Adrenal gland (tissue), 12 donors: Measurements from ENCODE around the gene UPF3B. TPM values are rescaled to one million over a fixed set of nuclear protein-coding genes. Genes with fewer than 3 reads are reported as not detected.

Source experiments
- DNase-seq, 7 donors: peaks; one replicate each; pipeline ENCODE4 v3.0.0-alpha.2; 2019 to 2020
- H3K27ac ChIP-seq, 5 donors: fragments of 200-600 bp; sonication (generic) in 4 of 5; 1 replicate in 3 of 5; 2 replicates in 2 of 5; pipeline versions ENCODE4 v1.5.1 to v1.8.0; 2016 to 2020; ENCODE audit warnings: mild to moderate bottlenecking in 1 of 5
- H3K27me3 ChIP-seq: fragments of 200-600 bp; 2 replicates; pipeline ENCODE4 v1.8.0; 2021
- H3K36me3 ChIP-seq, 2 donors: fragments of 200-600 bp; replicated peaks in 1 of 2; 1 replicate in 1 of 2; 2 replicates in 1 of 2; pipeline versions ENCODE4 v1.5.1 to v1.8.0; 2018 to 2022
- H3K4me1 ChIP-seq, 2 donors: fragments of 200-600 bp; replicated peaks in 1 of 2; 1 replicate in 1 of 2; 2 replicates in 1 of 2; pipeline versions ENCODE4 v1.5.1 to v1.8.0; 2018 to 2021
- H3K4me3 ChIP-seq, 4 donors: fragments of 200-600 bp; sonication (generic) in 3 of 4; one replicate each; pipeline ENCODE4 v1.5.1; 2016 to 2018
- H3K9me3 ChIP-seq, 3 donors: fragments of 200-600 bp; sonication (generic) in 1 of 3; replicated peaks in 1 of 3; 1 replicate in 2 of 3; 2 replicates in 1 of 3; pipeline versions ENCODE4 v1.5.1 to v1.8.0; 2016 to 2021
- CTCF ChIP-seq, 6 experiments: fragments of 450-650 bp in 4 of 6; fragments of 200-600 bp in 2 of 6; sonication (generic) in 1 of 6; IDR thresholded peaks; 1 replicate in 5 of 6; 2 replicates in 1 of 6; pipeline versions ENCODE4 v1.5.1 to v1.8.0; 2016 to 2021; ENCODE audit warnings: antibody characterized with exemption in 6 of 6, mild to moderate bottlenecking in 2 of 6, moderate library complexity in 1 of 6
- POLR2A ChIP-seq, 2 donors: fragments of 450-650 bp; IDR thresholded peaks; one replicate each; pipeline ENCODE4 v1.6.1; 2017; ENCODE audit warnings: antibody characterized with exemption in 2 of 2, mild to moderate bottlenecking in 2 of 2, moderate library complexity in 1 of 2
- WGBS, 4 donors: extraction: QIAGEN DNeasy Blood & Tissue Kit in 2 of 4; methylation state at CpG; one replicate each; pipeline versions ENCODE4 v1.1.5 to v1.1.7; 2013 to 2017; 5-methylcytosine and 5-hydroxymethylcytosine counted together
- intact Hi-C, 2 donors: fragments of 100-400 bp; cut with DNase I; formaldehyde crosslinking; loops; one replicate each; pipeline versions ENCODE4 v1.14.1 to v1.15.0; 2022 to 2023
- polyA plus RNA-seq, 3 donors: library from polyadenylated mRNA; stranded (reverse); fragments of 200-250 nt in 2 of 3; fragments of 350-450 nt in 1 of 3; fragmentation: Illumina TruSeq in 1 of 3; extraction: RNeasy Lipid Tissue Mini Kit (QIAGEN cat#74804) in 1 of 3; gene quantifications; one replicate each; pipeline ENCODE4 v1.2.3, GENCODE V29; 2013 to 2014
- total RNA-seq, 9 donors: library from RNA; depleted of rRNA in 4 of 9; stranded (reverse); fragments of >200 nt in 4 of 9; fragments of 120-200 nt in 1 of 9; fragmentation: NEBNext Ultra II Directional in 1 of 9; extraction: Animal tissue kit (Norgen Biotek cat#: 25700) in 1 of 9; gene quantifications; one replicate each; pipeline versions ENCODE4 v1.1.0 to v1.2.4, GENCODE V29; 2013 to 2023
- donor health status: healthy with polysubstance abuse.
- donor health status: Bipolar disorder and iron deficiency.
- donor health status: DM: yes; HTN: yes; CAD: no.
- donor health status: DM: no; HTN: no; CAD: no.
- donor health status: DM: no; HTN: no; CAD: no.
- donor health status: DM: yes; HTN: yes; CAD: no.

The UPF3B gene
- total and polyA plus RNA-seq, 12 donors: 0.95 to 27.1 (median 4.7) TPM

GRCh38 chrX:119885554-119886428 is 33.0 kb upstream of the UPF3B start:
- Histone ChIP-seq H3K4me3 (peak overlapping the region in 1 of 4 donors; percentile 18), H3K9me3 (no peaks in the 10 kb centered on the region), H3K27ac (no peak overlapping the region), H3K27me3 (peaks cover 5% of the 10 kb centered on the region), H3K36me3 (no peaks in the 10 kb centered on the region), H3K4me1 (no peaks in the 10 kb centered on the region)
- 72 to 88% (median 76%) methylated on average over 5 to 11 of the region's 11 CpGs for WGBS, 4 donors
- DNase-seq: peak in 3 of 7 donors; percentile 13 to 33 (median 19)
- no peak for TF ChIP-seq POLR2A (IDR thresholded peaks at IDR 0.05)
- no peak for TF ChIP-seq CTCF (IDR thresholded peaks at IDR 0.05)
- intact Hi-C loops: no loop called here

DNA sequence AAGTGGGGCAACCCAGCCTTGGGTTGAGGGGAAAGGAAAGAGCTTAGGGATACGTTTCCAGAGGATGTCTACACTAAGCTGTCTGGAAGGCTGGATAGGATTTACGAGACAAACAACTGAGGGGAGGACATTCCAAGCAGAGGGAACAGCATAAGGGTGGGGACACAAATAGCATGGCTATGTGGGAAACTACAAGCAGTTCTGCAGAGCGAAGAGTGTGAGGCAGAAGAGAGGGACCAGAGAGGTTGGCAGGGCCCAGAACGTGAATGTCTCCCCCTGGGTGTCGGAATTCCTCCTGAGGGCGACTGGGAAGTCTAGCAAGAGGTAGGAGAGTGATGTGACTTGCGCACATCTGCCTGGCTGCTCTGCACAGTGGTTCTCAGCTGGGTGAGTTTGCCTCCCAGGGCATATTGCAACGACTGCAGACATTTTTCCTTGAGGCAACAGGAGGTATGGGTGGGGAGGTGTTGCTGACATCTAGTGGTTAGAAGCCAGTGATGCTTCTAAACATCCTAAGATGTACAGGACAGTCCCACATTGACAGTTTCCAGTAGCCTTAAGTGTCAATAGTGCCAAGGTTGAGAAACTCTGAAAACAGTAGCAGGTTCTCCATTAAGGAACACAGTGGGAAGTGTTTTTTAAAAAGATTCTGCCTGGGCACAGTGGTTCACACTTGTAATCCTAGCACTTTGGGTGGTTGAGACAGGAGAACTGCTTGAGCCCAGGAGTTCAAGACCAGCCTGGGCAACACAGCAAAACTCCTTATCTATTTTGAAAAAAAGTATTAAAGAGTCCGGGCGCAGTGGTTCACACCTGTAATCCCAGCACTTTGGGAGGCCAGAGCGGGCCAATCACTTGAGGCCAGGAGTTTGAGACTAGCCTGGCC is 28.0 kb upstream of the UPF3B start:
- Histone ChIP-seq H3K4me1 (no peaks in the 10 kb centered on the region), H3K27ac (no peak overlapping the region), H3K9me3 (no peaks in the 10 kb centered on the region), H3K4me3 (no peak overlapping the region), H3K27me3 (no peaks in the 10 kb centered on the region), H3K36me3 (no peaks in the 10 kb centered on the region)
- WGBS, 4 donors: 39 to 57% (median 52%) methylated on average over 9 to 11 of the region's 11 CpGs
- DNase-seq: peak; percentile 18 to 55 (median 37)
- TF ChIP-seq CTCF (IDR thresholded peaks at IDR 0.05) (peak; percentile 35 to 63 (median 48)), POLR2A (IDR thresholded peaks at IDR 0.05) (no peak)
- intact Hi-C loops: no loop called here

GRCh38 chrX:119880076-119880475 is 27.3 kb upstream of the UPF3B start:
- Histone ChIP-seq H3K9me3 (no peaks in the 10 kb centered on the region), H3K4me1 (no peaks in the 10 kb centered on the region), H3K36me3 (no peaks in the 10 kb centered on the region), H3K27ac (no peak overlapping the region), H3K4me3 (no peak overlapping the region), H3K27me3 (no peaks in the 10 kb centered on the region)
- WGBS, 4 donors: 74 to 90% (median 82%) methylated on average over 3 to 5 of the region's 5 CpGs
- DNase-seq: no peak
- intact Hi-C loops: no loop called here
- no peak for TF ChIP-seq CTCF (IDR thresholded peaks at IDR 0.05)
- TF ChIP-seq POLR2A (IDR thresholded peaks at IDR 0.05): no peak

DNA sequence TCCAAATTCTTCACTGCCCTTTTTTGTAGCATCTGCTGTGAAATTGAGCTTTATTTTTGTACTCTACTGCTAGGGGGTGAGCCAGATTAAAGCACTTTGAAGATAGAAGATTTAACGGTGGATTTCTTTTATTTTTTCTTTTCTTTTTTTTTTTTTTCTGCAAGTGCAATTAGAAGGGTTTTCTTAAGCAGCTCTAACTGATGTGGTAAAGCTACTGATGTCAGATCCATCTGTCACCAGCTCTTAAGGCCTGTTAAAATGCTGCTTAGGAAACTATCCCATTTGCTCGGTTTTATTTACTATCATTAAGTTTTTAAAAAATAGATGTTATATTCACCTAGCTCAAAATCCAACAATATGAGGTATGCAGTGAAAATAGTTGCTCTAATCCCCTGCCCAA is 26.0 kb upstream of the UPF3B start:
- intact Hi-C loops: no loop called here
- H3K36me3 ChIP-seq: no peaks in the 10 kb centered on the region

More for the DNA sequence above, 26.0 kb upstream of the UPF3B start:
- Histone ChIP-seq H3K4me1 (no peaks in the 10 kb centered on the region), H3K9me3 (no peaks in the 10 kb centered on the region), H3K27ac (no peak overlapping the region), H3K27me3 (no peaks in the 10 kb centered on the region), H3K4me3 (no peak overlapping the region)
- no peak for TF ChIP-seq CTCF (IDR thresholded peaks at IDR 0.05)
- TF ChIP-seq POLR2A (IDR thresholded peaks at IDR 0.05): no peak
- DNase-seq: no peak
- 70 to 81% (median 79%) methylated on average over 2 of the region's 2 CpGs for WGBS, 4 donors
